Left lung (tissue), 14 donors: ENCODE data around the gene ONECUT2. TPM values are rescaled to one million over a fixed set of nuclear protein-coding genes. Genes with fewer than 3 reads are reported as not detected.
"Not testable (repeated sequence)": the region's sequence is repeated elsewhere in the genome, so short reads cannot be mapped to it uniquely, and the experiment has no call there.

Experiments used
- ATAC-seq: fragments of 200-7000 bp; cut with Tn5 transposase; one replicate; pipeline ENCODE4 v1.9.1; 2020; ENCODE audit warnings: moderate library complexity
- DNase-seq, 4 donors: peaks; one replicate each; pipeline ENCODE4 v3.0.0-alpha.2; 2013 to 2020
- H3K27ac ChIP-seq, 2 donors: fragments of 200-600 bp; sonication (generic) in 1 of 2; one replicate each; pipeline versions ENCODE4 v1.5.0 to v1.8.0; 2020 to 2021
- H3K27me3 ChIP-seq, 2 donors: fragments of 200-600 bp; sonication (generic) in 1 of 2; one replicate each; pipeline versions ENCODE4 v1.5.0 to v1.8.0; 2020 to 2021
- H3K36me3 ChIP-seq, 2 donors: fragments of 200-600 bp; sonication (generic) in 1 of 2; one replicate each; pipeline versions ENCODE4 v1.5.0 to v1.8.0; 2020 to 2021
- H3K4me1 ChIP-seq, 2 donors: fragments of 200-600 bp; one replicate each; pipeline ENCODE4 v1.8.0; 2021
- H3K4me3 ChIP-seq, 2 donors: fragments of 200-600 bp; sonication (generic) in 1 of 2; one replicate each; pipeline versions ENCODE4 v1.5.0 to v1.8.0; 2020 to 2021; ENCODE audit warnings: mild to moderate bottlenecking in 1 of 2
- H3K9me3 ChIP-seq, 2 donors: fragments of 200-600 bp; sonication (generic) in 1 of 2; one replicate each; pipeline versions ENCODE4 v1.5.0 to v1.8.0; 2020 to 2021
- CTCF ChIP-seq, 2 donors: fragments of 200-600 bp; sonication (generic) in 1 of 2; IDR thresholded peaks; one replicate each; pipeline versions ENCODE4 v1.5.0 to v1.8.0; 2021; ENCODE audit warnings: antibody characterized with exemption in 2 of 2
- intact Hi-C, 2 donors: fragments of 100-400 bp; cut with DNase I; formaldehyde crosslinking; loops; one replicate each; pipeline versions ENCODE4 v1.11.2 to v1.14.2; 2022
- long read RNA-seq, 12 donors: library from polyadenylated mRNA in 2 of 12; unstranded in 2 of 12; transcript quantifications; one replicate each; pipeline ENCODE4 v2.0.0 and lab custom pipeline, GENCODE V29; 2019 to 2026
- polyA plus RNA-seq, 6 donors: library from polyadenylated mRNA; unstranded; fragments of 120-200 nt; gene quantifications; one replicate each; pipeline ENCODE4 v1.2.1, GENCODE V29; 2013; ENCODE audit not compliant: insufficient read length in 6 of 6
- total RNA-seq, 2 donors: library from RNA; stranded (reverse); fragmentation: NEBNext Ultra II Directional; extraction: Animal tissue kit (Norgen Biotek cat#: 25700); gene quantifications; one replicate each; pipeline ENCODE4 v1.2.1, GENCODE V29; 2021
- donor health status: DM: no; HTN: yes; CAD: no.
- donor health status: DM: no; HTN: no; CAD: no.

ONECUT2 gene
- total RNA-seq (under 1 TPM; 0.06 to 0.26 TPM), polyA plus RNA-seq (under 1 TPM; 0.03 to 0.13 (median 0.05) TPM)
- long read RNA-seq, donor 1: 0 reads
- long read RNA-seq, donor 2: 0 reads
- long read RNA-seq, donor 3: 0 reads
- long read RNA-seq, donor 4: 0 reads
- long read RNA-seq, donor 5: 0 reads
- long read RNA-seq, donor 6: 0 reads
- long read RNA-seq, donor 7: 0 reads
- long read RNA-seq, donor 8: 0 reads
- long read RNA-seq, donor 9: 0 reads
- long read RNA-seq, donor 10: 0 reads
- long read RNA-seq, donor 11: 0 reads
- long read RNA-seq, donor 12: 0 reads

GRCh38 chr18:57434536-57435494 lies at the start of gene ONECUT2:
ONECUT2 (plus strand) TSS chr18:57435374; CDS start chr18:57435717, 343 bp downstream.
- no peak for TF ChIP-seq CTCF (IDR thresholded peaks at IDR 0.05)
- ATAC-seq (peak; percentile 100), DNase-seq (peak; percentile 86 to 94 (median 90))
- Histone ChIP-seq H3K27ac (no peak within 1 kb of the TSS), H3K4me1 (peaks cover 5 to 51% of the 10 kb centered on the region in 2 donors), H3K9me3 (no peaks in the 10 kb centered on the region), H3K27me3 (peaks cover 90 to 97% of the 10 kb centered on the region in 2 donors), H3K4me3 (peak within 1 kb of the TSS; percentile 15 to 46), H3K36me3 (no peaks in the 10 kb centered on the region)
- intact Hi-C loops: no loop called here

GRCh38 chr18:57389271-57389670 lies 45.9 kb upstream of the ONECUT2 start:
- no peak overlapping the region for H3K4me3 ChIP-seq
- intact Hi-C loops: no loop called here
- no peaks in the 10 kb centered on the region for H3K27me3 ChIP-seq
- TF ChIP-seq CTCF (IDR thresholded peaks at IDR 0.05): no peak
- no peaks in the 10 kb centered on the region for H3K36me3 ChIP-seq
- DNase-seq: no peak
- ATAC-seq: no peak
- H3K4me1 ChIP-seq: no peaks in the 10 kb centered on the region
- no peak overlapping the region for H3K27ac ChIP-seq
- no peaks in the 10 kb centered on the region for H3K9me3 ChIP-seq

GRCh38 chr18:57390044-57390443 lies 45.1 kb upstream of the ONECUT2 start:
- Histone ChIP-seq H3K4me3 (no peak overlapping the region), H3K4me1 (no peaks in the 10 kb centered on the region), H3K9me3 (peaks cover 0 to under 1% of the 10 kb centered on the region in 2 donors), H3K27ac (no peak overlapping the region), H3K27me3 (no peaks in the 10 kb centered on the region), H3K36me3 (no peaks in the 10 kb centered on the region)
- TF ChIP-seq CTCF (IDR thresholded peaks at IDR 0.05): no peak
- intact Hi-C loops: no loop called here
- no peak for ATAC-seq
- DNase-seq: no peak

GRCh38 chr18:57394749-57395148 lies 40.4 kb upstream of the ONECUT2 start:
- H3K4me1 ChIP-seq, H3K36me3 ChIP-seq, H3K9me3 ChIP-seq, H3K27ac ChIP-seq, H3K27me3 ChIP-seq, ATAC-seq, H3K4me3 ChIP-seq, intact Hi-C loops, DNase-seq: not testable (repeated sequence)

- H3K4me3 ChIP-seq, H3K9me3 ChIP-seq, ATAC-seq, H3K27me3 ChIP-seq, H3K36me3 ChIP-seq, intact Hi-C loops, H3K27ac ChIP-seq, DNase-seq, H3K4me1 ChIP-seq: not testable (repeated sequence)
These were observed 38.3 kb upstream of the ONECUT2 start for GRCh38 chr18:57396831-57397230.
